MM.1S (cell line): ENCODE data around the gene SMIM1.

Experiments used
- DNase-seq: peaks from one replicate; pipeline ENCODE4 v3.0.0-alpha.2; 2015
- H2AFZ ChIP-seq: fragments of 300-600 bp; sonication (generic); 2 replicates; pipeline ENCODE4 v1.6.0; 2016; ENCODE audit warnings: antibody characterized with exemption, low read length
- H3F3A ChIP-seq: fragments of 300-600 bp; sonication (generic); 2 replicates; pipeline ENCODE4 v1.6.1; 2016; ENCODE audit warnings: mild to moderate bottlenecking, antibody characterized with exemption, low read length, moderate library complexity, mixed read lengths; ENCODE audit not compliant: insufficient read depth
- H3K27ac ChIP-seq: fragments of 300-600 bp; sonication (generic); 2 replicates; pipeline ENCODE4 v1.5.1; 2016; ENCODE audit warnings: mild to moderate bottlenecking, low read length
- H3K27me3 ChIP-seq: fragments of 300-600 bp; sonication (generic); replicated peaks from 2 replicates; pipeline ENCODE4 v1.6.0; 2016; ENCODE audit warnings: low read length; ENCODE audit not compliant: insufficient read depth
- H3K36me3 ChIP-seq: fragments of 300-600 bp; sonication (generic); replicated peaks from 2 replicates; pipeline ENCODE4 v1.6.1; 2016; ENCODE audit warnings: mild to moderate bottlenecking, low read length, mixed read lengths; ENCODE audit not compliant: insufficient read depth
- H3K4me1 ChIP-seq: fragments of 300-600 bp; sonication (generic); 2 replicates; pipeline ENCODE4 v1.6.1; 2016; ENCODE audit warnings: low read length, mixed read lengths
- H3K4me2 ChIP-seq: fragments of 300-600 bp; sonication (generic); 2 replicates; pipeline ENCODE4 v1.6.0; 2016; ENCODE audit warnings: low read depth, low read length
- H3K4me3 ChIP-seq: fragments of 300-600 bp; sonication (generic); 2 replicates; pipeline ENCODE4 v1.5.1; 2016; ENCODE audit warnings: low read length, mixed read lengths
- H3K79me2 ChIP-seq: fragments of 300-600 bp; sonication (generic); 2 replicates; pipeline ENCODE4 v1.6.1; 2016; ENCODE audit warnings: mixed run types, low read length, mixed read lengths
- H3K9ac ChIP-seq: fragments of 300-600 bp; sonication (generic); 2 replicates; pipeline ENCODE4 v1.6.1; 2016; ENCODE audit warnings: low read length, mixed read lengths
- H3K9me2 ChIP-seq: fragments of 300-600 bp; sonication (generic); replicated peaks from 2 replicates; pipeline ENCODE4 v1.6.1; 2016; ENCODE audit warnings: mild to moderate bottlenecking, low read length, mixed read lengths; ENCODE audit not compliant: insufficient read depth
- H3K9me3 ChIP-seq: fragments of 300-600 bp; sonication (generic); replicated peaks from 2 replicates; pipeline ENCODE4 v1.6.1; 2016; ENCODE audit warnings: mild to moderate bottlenecking, low read length, mixed read lengths; ENCODE audit not compliant: insufficient read depth
- H4K20me1 ChIP-seq: fragments of 300-600 bp; sonication (generic); 2 replicates; pipeline ENCODE4 v1.6.1; 2016; ENCODE audit warnings: mild to moderate bottlenecking, low read length, moderate library complexity, mixed read lengths; ENCODE audit not compliant: insufficient read depth
- CTCF ChIP-seq: fragments of 300-600 bp; sonication (generic); IDR thresholded peaks from 2 replicates; pipeline ENCODE4 v1.5.1; 2016; ENCODE audit warnings: antibody characterized with exemption, low read length, mixed read lengths
- EZH2 ChIP-seq: fragments of 300-600 bp; sonication (generic); optimal IDR thresholded peaks from 2 replicates; pipeline ENCODE3; 2017; ENCODE audit warnings: low read depth, mild to moderate bottlenecking, antibody characterized with exemption, low read length, mixed read lengths
- EZH2phosphoT487 ChIP-seq: fragments of 300-600 bp; sonication (generic); IDR thresholded peaks from 2 replicates; pipeline ENCODE4 v1.6.1; 2018; ENCODE audit warnings: antibody characterized with exemption, low read length

SMIM1 gene

DNA sequence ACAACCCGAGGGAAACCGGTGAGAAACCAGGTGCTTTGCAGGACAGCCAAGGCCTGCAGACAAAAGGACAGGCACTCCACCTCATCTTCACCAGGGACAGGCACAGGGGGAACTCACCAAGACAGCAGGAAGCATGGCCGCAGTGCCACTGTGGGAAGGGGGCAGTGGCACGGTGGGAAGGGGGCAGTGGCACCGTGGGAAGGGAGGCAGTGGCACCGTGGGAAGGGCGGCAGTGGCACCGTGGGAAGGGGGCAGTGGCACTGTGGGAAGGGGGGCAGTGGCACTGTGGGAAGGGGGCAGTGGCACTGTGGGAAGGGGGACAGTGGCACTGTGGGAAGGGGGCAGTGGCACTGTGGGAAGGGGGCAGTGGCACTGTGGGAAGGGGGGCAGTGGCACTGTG lies 52.1 kb downstream of the SMIM1 start:
- no peaks in the 10 kb centered on the region for H3K4me1 ChIP-seq
- no peak overlapping the region for H3K4me2 ChIP-seq
- 0 out of 2 replicates have a peak, but pooled peaks cover under 1% of the 10 kb centered on the region for H3K36me3 ChIP-seq

GRCh38 chr1:3825356-3825755 lies 52.8 kb downstream of the SMIM1 start:
- no peaks in the 10 kb centered on the region for H3K9me3 ChIP-seq
- no peak overlapping the region for H2AFZ ChIP-seq
- H3F3A ChIP-seq, result no peaks in the 10 kb centered on the region
- H3K79me2 ChIP-seq, result no peaks in the 10 kb centered on the region
- no peak for DNase-seq
- H3K27me3 ChIP-seq, result no peaks in the 10 kb centered on the region
- H4K20me1 ChIP-seq, result no peaks in the 10 kb centered on the region
- H3K9ac ChIP-seq, result no peak overlapping the region
- no peak overlapping the region for H3K4me3 ChIP-seq
- H3K36me3 ChIP-seq, result 0 out of 2 replicates have a peak, but pooled peaks cover 4% of the 10 kb centered on the region
- H3K4me2 ChIP-seq, result no peak overlapping the region
- no peaks in the 10 kb centered on the region for H3K4me1 ChIP-seq
- H3K9me2 ChIP-seq, result no peaks in the 10 kb centered on the region
- TF ChIP-seq CTCF, result no peak
- TF ChIP-seq EZH2phosphoT487, result no peak
- TF ChIP-seq EZH2, result no peak
- no peak overlapping the region for H3K27ac ChIP-seq

More for the DNA sequence above, 52.1 kb downstream of the SMIM1 start:
- Histone ChIP-seq H3K79me2 (no peaks in the 10 kb centered on the region), H3K27me3 (no peaks in the 10 kb centered on the region), H3K9me3 (no peaks in the 10 kb centered on the region), H3K9ac (no peak overlapping the region), H3K27ac (no peak overlapping the region), H4K20me1 (no peaks in the 10 kb centered on the region), H3K9me2 (no peaks in the 10 kb centered on the region), H3K4me3 (no peak overlapping the region), H2AFZ (no peak overlapping the region), H3F3A (no peaks in the 10 kb centered on the region)
- no peak for DNase-seq
- TF ChIP-seq EZH2, result no peak
- TF ChIP-seq CTCF, result no peak
- no peak for TF ChIP-seq EZH2phosphoT487
